NB4 (cell line): ENCODE data around the gene MLXIP.

Experiments used
- CTCF ChIP-seq: IDR thresholded peaks from one replicate; pipeline ENCODE4 v1.5.1; 2012; ENCODE audit warnings: low read depth, low read length
- MYC ChIP-seq: IDR thresholded peaks from 2 replicates; pipeline ENCODE4 v1.6.1; 2011; ENCODE audit warnings: low read depth, low read length
- POLR2A ChIP-seq: IDR thresholded peaks from 2 replicates; pipeline ENCODE4 v1.6.1; 2011; ENCODE audit warnings: mild to moderate bottlenecking; ENCODE audit not compliant: insufficient read length; ENCODE audit errors: extremely low read depth
- TF ChIP-seq, protein P1 (sequence below): IDR thresholded peaks from 2 replicates; pipeline ENCODE4 v1.6.1; 2011; ENCODE audit warnings: low read depth, low read length

DNA sequence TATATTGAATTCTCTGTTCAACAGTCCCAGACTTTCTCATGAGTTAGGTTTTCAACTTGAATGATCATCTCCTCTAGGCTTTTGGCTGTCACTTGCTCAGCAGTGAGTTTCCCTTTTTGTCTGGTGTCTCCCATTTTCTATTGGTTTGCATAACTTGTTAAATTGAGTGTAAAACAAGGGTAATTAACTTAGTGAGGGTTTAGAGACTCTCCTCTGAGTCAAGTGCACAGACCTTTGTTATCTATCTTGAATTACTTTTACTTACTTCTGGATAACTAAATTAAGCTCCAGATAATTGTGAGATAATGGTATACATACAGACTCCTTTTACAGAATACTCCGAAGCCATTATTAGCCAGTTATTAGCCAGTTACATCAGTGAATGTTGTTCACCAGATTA lies 22.0 kb downstream of the MLXIP start:
- TF ChIP-seq POLR2A = no peak
- no peak for TF ChIP-seq CTCF
- TF ChIP-seq, protein P1, sequence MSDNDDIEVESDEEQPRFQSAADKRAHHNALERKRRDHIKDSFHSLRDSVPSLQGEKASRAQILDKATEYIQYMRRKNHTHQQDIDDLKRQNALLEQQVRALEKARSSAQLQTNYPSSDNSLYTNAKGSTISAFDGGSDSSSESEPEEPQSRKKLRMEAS = no peak
- no peak for TF ChIP-seq MYC
